Colonic mucosa (tissue), 4 donors: Measurements from ENCODE around the gene FOSL1. TPM values are rescaled to one million over a fixed set of nuclear protein-coding genes. Genes with fewer than 3 reads are reported as not detected.
A peak's percentile ranks its signal among the peaks of the same experiment; 100 is the strongest.

Experiments
- DNase-seq: peaks from one replicate; pipeline ENCODE4 v3.0.0-alpha.2; 2020
- H3K27ac ChIP-seq: fragments of 200-600 bp; one replicate; pipeline ENCODE4 v1.8.0; 2021
- H3K27me3 ChIP-seq: fragments of 200-600 bp; one replicate; pipeline ENCODE4 v1.8.0; 2021
- H3K36me3 ChIP-seq: fragments of 200-600 bp; one replicate; pipeline ENCODE4 v1.8.0; 2021
- H3K4me1 ChIP-seq: fragments of 200-600 bp; one replicate; pipeline ENCODE4 v1.8.0; 2021; ENCODE audit warnings: mild to moderate bottlenecking
- H3K4me3 ChIP-seq: fragments of 200-600 bp; one replicate; pipeline ENCODE4 v1.8.0; 2021
- H3K9ac ChIP-seq, 2 donors: one replicate each; pipeline ENCODE4 v1.7.0; 2013; ENCODE audit warnings: control low read depth in 2 of 2, low read depth in 2 of 2, low read length in 2 of 2
- H3K9me3 ChIP-seq: fragments of 200-600 bp; one replicate; pipeline ENCODE4 v1.8.0; 2021
- intact Hi-C: fragments of 100-400 bp; cut with DNase I; formaldehyde crosslinking; loops from one replicate; pipeline ENCODE4 v1.14.1; 2022
- total RNA-seq, 2 donors: library from RNA; stranded (reverse); fragmentation: NEBNext Ultra II Directional in 1 of 2; extraction: Animal tissue kit (Norgen Biotek cat#: 25700) in 1 of 2; gene quantifications; one replicate each; pipeline ENCODE4 v1.2.1, GENCODE V29; 2021
- TF ChIP-seq, protein P1 (sequence below): fragments of 200-600 bp; IDR thresholded peaks from one replicate; pipeline ENCODE4 v1.8.0; 2022; ENCODE audit warnings: antibody characterized with exemption, mild to moderate bottlenecking
- donor health status: healthy.
- donor health status: DM: no; HTN: no; CAD: no.
- donor health status: DM: no; HTN: no; CAD: no.

FOSL1 gene
- total RNA-seq, 2 donors from 2014 or later, result 0.84 to 4.2 TPM

GRCh38 chr11:65863889-65864705, 36.1 kb downstream of the FOSL1 start:
- Histone ChIP-seq H3K27ac (no peak overlapping the region), H3K36me3 (peaks cover 7% of the 10 kb centered on the region), H3K27me3 (no peaks in the 10 kb centered on the region), H3K9ac (no peak overlapping the region), H3K4me3 (no peak overlapping the region), H3K4me1 (peaks cover 11% of the 10 kb centered on the region), H3K9me3 (no peaks in the 10 kb centered on the region)
- no peak for DNase-seq
- TF ChIP-seq, protein P1, sequence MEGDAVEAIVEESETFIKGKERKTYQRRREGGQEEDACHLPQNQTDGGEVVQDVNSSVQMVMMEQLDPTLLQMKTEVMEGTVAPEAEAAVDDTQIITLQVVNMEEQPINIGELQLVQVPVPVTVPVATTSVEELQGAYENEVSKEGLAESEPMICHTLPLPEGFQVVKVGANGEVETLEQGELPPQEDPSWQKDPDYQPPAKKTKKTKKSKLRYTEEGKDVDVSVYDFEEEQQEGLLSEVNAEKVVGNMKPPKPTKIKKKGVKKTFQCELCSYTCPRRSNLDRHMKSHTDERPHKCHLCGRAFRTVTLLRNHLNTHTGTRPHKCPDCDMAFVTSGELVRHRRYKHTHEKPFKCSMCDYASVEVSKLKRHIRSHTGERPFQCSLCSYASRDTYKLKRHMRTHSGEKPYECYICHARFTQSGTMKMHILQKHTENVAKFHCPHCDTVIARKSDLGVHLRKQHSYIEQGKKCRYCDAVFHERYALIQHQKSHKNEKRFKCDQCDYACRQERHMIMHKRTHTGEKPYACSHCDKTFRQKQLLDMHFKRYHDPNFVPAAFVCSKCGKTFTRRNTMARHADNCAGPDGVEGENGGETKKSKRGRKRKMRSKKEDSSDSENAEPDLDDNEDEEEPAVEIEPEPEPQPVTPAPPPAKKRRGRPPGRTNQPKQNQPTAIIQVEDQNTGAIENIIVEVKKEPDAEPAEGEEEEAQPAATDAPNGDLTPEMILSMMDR, result no peak
- intact Hi-C loops, result no loop called here

DNA sequence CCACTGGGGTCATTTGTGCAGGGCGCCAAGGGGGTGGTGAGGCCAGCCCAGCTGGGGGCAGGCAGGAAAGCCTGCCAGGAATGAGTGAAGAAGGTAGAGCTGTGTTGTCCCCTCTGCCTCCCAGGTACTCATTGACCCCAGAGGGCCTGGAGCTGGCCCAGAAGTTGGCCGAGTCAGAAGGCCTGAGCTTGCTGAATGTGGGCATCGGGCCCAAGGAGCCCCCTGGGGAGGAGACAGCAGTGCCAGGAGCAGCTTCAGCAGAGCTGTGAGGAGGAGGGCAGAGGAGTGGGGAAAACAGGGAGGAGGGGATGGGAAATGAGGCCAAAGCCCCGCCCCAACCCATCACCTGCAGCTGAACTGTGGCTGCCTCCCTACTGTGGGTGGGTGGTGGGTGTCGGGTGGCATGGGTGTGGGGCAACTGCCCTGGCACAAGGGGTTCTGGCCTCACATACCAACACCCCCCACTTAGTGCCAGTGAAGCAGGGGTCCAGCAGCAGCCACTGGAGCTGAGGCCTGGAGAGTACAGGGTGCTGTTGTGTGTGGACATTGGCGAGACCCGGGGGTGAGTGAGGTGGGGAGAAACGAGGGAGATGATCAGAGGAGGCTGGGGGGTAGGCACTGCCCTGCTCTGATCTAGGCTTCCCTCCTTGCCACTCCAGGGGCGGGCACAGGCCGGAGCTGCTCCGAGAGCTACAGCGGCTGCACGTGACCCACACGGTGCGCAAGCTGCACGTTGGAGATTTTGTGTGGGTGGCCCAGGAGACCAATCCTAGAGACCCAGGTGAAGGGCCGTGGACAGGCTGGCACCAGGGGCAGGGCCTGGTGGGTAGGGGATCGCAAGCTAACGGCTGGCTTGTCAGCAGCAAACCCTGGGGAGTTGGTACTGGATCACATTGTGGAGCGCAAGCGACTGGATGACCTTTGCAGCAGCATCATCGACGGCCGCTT, 37.0 kb downstream of the FOSL1 start:
- H3K36me3 ChIP-seq, result peaks cover 7% of the 10 kb centered on the region
- no peak overlapping the region for H3K4me3 ChIP-seq
- peak overlapping the region in 1 of 2 donors; percentile 14 for H3K9ac ChIP-seq
- TF ChIP-seq, protein P1, result no peak
- H3K9me3 ChIP-seq, result no peaks in the 10 kb centered on the region
- intact Hi-C loops, result no loop called here
- H3K27me3 ChIP-seq, result no peaks in the 10 kb centered on the region
- peaks cover 11% of the 10 kb centered on the region for H3K4me1 ChIP-seq
- DNase-seq, result no peak
- H3K27ac ChIP-seq, result no peak overlapping the region

DNA sequence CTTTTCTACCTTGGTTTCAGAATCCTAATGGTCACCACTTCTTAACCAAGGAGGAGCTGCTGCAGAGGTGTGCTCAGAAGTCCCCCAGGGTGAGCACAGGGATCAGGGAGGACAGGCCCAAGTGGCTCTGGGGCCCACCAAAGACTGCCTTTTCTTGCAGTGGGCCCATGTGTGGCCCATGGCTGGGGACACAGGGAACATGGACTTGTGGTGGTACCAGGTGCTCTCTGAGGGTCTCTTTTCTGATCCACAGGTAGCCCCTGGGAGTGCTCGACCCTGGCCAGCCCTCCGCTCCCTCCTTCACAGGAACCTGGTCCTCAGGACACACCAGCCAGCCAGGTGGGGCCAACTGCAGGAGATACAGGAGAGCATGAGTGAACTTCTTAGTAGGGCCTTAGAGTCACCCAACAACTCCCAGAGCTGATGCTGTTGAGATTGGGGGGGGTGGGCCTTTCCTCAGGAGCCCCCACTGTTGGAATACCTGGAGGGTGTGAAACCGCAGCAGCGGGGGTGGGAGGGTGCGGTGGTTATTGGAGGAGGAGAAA, 37.9 kb downstream of the FOSL1 start:
- DNase-seq, result no peak
- H3K4me1 ChIP-seq, result peaks cover 11% of the 10 kb centered on the region
- peak overlapping the region; percentile 100 for H3K27ac ChIP-seq
- H3K4me3 ChIP-seq, result no peak overlapping the region
- peak overlapping the region in 1 of 2 donors; percentile 14 for H3K9ac ChIP-seq
- intact Hi-C loops, result no loop called here
- TF ChIP-seq, protein P1, result no peak
- H3K9me3 ChIP-seq, result no peaks in the 10 kb centered on the region
- peaks cover 7% of the 10 kb centered on the region for H3K36me3 ChIP-seq
- no peaks in the 10 kb centered on the region for H3K27me3 ChIP-seq

- Histone ChIP-seq H3K4me1 (peaks cover 11% of the 10 kb centered on the region), H3K27ac (peak overlapping the region; percentile 100), H3K36me3 (peaks cover 7% of the 10 kb centered on the region), H3K9me3 (no peaks in the 10 kb centered on the region), H3K27me3 (no peaks in the 10 kb centered on the region), H3K9ac (peak overlapping the region; percentile 79 to 82), H3K4me3 (peak overlapping the region; percentile 92)
- DNase-seq, result no peak
- intact Hi-C loops, result no loop called here
- TF ChIP-seq, protein P1, result no peak
These were observed 38.5 kb downstream of the FOSL1 start for GRCh38 chr11:65861533-65862183.

DNA sequence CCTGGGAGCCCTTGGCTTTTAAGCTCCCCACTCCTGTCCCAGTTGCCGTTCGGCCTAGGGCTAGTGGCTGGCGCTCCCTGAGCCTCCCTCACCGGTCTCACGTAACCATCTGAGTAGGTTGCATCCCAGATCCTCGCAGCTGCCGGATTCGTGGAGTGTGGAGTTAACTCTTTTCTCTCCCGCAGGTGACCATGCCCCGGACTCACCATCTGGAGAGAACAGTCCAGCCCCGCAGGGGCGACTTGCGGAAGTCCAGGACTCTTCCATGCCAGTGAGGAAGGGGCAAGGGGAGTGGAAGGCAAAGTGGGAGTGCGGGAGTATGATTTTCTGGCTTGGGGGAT, 39.1 kb downstream of the FOSL1 start:
- peak overlapping the region; percentile 92 for H3K4me3 ChIP-seq
- H3K4me1 ChIP-seq, result peaks cover 13% of the 10 kb centered on the region
- H3K27me3 ChIP-seq, result no peaks in the 10 kb centered on the region
- no peak for DNase-seq
- peaks cover 7% of the 10 kb centered on the region for H3K36me3 ChIP-seq
- TF ChIP-seq, protein P1, result no peak
- no peaks in the 10 kb centered on the region for H3K9me3 ChIP-seq
- intact Hi-C loops, result no loop called here
- peak overlapping the region; percentile 79 to 82 for H3K9ac ChIP-seq
- peak overlapping the region; percentile 100 for H3K27ac ChIP-seq
